GM21367 (cell line): ENCODE measurements around the gene RBMS3.
"Not testable (repeated sequence)": the region's sequence is repeated elsewhere in the genome, so short reads cannot be mapped to it uniquely, and the experiment has no call there.

ENCODE experiments used
- ATAC-seq: cut with Tn5 transposase; IDR thresholded peaks from one replicate; pipeline ENCODE4 v1.9.1; 2021; ENCODE audit not compliant: unreplicated experiment

The RBMS3 gene

GRCh38 chr3:29382409-29382808 lies 101.5 kb downstream of the RBMS3 start:
- ATAC-seq: no peak

- ATAC-seq: no peak
These were observed 102.0 kb downstream of the RBMS3 start for GRCh38 chr3:29382845-29383244.

DNA sequence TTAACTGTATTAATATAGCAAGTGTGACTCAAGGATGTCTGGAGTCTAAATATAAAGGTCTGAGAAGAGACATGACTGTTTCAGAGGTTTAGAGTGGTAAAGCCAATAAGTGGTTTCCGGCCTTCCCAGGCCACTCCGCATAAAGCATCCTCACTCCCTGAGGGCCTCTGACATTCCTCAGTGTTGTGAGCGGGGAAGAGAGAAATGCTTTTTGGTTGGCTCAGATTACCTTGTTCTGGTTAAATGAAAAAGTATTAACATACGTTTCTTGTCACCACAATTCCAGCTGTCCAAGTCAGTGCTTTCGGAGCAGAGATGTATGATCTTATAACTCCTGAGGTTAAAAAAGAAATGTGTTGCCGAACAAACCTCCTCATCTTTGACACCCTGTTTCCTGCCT lies 103.8 kb downstream of the RBMS3 start:
- no peak for ATAC-seq

DNA sequence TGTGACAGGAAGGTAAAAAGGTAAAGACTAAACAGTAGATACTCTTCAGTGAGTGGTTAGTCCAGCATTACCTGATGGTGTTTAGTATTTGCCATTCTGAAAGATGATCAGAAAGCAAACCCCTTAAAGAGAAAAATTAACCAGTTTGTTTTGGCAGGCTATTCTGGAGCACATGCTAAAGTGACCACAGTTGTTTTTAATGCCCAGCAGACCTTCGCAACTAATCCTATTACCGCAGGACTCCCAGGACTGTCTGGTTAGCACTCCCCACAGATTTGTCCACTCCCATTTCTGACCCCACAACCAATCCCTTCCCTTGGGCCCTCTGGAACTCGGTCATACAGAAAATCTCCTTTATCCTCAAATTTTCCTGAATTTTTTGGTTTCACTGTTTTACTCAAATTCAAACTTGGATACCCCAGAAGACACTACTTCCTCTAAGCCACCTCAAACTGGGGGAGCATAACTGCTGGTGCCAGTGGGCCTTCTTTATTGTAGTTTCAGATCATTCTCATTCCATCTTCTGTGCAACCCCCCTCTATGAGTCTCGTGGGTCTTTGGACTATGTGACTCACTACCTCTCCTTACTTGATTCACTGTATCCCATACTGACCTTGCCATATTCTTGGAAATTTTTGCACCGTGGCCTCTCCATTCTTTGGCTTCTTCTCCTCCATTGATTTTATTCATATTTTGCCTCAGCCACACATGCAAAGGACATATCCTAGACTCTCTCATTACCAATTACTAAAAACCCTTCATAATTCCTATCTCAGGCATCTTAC lies 104.4 kb downstream of the RBMS3 start:
- no peak for ATAC-seq

DNA sequence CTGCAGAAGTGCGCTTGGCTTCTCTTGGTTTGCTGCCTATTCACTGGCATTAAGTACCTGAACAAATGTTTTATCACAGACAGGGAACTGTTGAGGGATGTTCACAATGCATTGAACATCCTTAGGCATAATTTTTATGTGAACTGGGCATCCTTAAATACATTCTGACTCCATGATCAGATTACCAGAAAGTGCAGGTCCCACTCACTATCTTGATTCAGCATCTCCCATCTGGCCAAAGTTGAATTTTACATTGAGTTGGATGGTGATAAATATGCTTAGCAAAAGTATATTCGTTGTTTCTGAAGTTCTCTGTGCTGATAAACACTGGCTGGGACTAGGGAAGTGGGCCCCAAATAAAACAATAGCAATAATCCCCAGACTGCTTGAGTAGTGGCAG lies 108.5 kb downstream of the RBMS3 start:
- no peak for ATAC-seq

DNA sequence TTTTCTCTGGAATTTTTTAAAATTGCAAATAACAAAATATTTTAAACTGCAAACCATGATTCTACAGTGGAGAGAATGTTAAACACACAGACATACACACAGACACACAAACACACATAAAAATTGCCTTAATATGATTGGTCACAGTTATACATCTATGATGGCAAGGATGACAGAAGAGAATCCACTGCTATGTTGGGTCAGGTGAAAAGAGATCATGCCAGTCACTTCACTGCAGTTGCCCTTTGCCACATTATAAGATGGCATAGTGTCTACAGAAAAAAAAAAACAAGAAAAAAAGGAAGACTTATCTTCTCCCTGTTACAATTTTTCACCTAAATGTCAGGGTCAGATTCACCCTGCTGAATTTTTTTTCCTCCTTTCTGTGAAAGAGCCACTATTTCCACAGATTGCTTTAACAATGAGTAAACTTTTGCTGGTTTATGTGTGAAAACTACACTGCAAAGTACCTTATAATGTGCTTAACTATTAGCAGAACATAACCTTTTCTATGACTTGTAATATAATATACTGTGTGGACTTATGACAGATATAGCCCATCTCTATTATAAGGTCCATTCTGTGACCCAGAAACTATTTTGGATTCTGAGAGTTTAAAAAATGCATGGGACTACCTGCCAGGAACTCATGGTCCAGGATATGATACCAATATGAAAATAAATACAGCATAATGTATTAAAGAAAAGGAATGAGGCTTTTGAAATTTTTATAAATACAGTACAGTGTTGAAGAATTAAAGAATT lies 111.9 kb downstream of the RBMS3 start:
- no peak for ATAC-seq

- not testable (repeated sequence) for ATAC-seq
These were observed 113.1 kb downstream of the RBMS3 start for GRCh38 chr3:29393946-29394345.

GRCh38 chr3:29397406-29397805 lies 116.5 kb downstream of the RBMS3 start:
- ATAC-seq: no peak

DNA sequence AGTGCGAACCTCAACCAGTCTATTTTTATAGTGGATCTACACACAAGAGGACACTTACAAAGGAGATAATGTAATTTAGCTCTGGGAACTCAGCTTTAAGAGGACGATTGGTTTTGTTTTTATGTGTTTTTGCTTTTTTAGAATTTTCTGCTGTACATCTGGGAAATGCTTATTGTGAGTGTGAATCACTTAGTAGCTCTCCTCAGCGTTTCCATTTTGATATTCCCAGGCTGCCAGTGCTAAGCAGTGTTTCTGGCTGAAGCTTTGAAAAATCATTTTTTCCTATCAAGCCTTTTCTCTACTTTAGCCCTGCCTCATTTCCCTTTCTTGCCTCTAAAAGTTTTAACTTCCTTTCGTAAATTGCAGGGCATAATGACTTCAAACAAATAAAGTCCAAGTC lies 117.9 kb downstream of the RBMS3 start:
- ATAC-seq: no peak

GRCh38 chr3:29406291-29406832 lies 125.5 kb downstream of the RBMS3 start:
- no peak for ATAC-seq

DNA sequence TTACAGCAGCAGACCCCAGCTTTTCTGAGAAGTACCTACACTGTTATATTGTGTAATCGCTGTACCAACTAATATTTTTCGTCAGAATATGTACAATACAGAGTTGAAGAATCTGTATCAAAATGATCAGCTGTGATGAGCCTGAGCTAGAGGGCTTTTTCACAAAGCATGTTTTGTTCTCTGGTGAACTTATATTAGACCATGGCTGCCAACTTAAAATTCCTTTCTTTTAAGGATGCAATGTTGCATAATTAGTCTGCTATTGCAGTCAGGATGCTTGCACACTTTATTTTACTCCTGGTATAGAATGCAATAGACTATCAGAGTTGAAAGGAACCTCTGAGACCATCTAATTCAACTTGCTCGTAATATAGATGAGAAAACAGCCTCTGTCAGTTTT lies 127.8 kb downstream of the RBMS3 start:
- no peak for ATAC-seq

GRCh38 chr3:29409409-29409808 lies 128.5 kb downstream of the RBMS3 start:
- no peak for ATAC-seq

GRCh38 chr3:29410220-29410619 lies 129.3 kb downstream of the RBMS3 start:
- ATAC-seq: no peak

DNA sequence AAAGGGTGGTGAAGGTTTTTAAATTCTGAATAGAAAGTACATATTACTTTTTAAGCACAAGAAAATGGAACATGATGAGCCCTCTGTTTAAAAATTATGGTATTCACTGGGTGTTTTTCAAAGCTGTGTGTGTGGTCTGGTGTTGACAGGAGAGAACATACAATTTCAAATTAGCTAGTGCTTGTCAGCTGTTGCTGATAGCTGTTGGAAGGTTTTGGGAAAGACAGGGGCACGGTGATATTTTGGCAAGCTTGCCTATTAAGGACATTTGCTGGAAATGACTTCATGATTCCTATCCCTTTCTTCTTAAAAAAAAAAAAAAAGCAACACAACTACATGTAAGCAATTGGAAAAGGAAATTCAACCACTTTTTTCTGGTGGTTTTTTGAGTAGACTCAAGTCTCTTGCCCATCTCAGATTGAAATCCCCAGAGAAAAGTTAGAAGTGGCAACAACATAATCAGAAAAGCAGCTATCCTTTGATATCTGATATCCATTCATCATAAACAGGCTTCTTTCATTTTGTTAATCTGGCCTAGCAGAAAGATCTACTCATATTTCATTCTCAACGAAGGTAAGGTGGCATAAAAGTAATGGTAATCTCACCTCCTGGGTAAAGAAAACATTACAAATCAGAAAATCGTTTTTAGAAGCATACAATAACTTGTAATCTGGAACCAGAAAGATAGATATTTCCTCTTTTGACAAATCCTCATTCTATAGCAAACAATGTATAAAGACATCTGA lies 130.0 kb downstream of the RBMS3 start:
- no peak for ATAC-seq

DNA sequence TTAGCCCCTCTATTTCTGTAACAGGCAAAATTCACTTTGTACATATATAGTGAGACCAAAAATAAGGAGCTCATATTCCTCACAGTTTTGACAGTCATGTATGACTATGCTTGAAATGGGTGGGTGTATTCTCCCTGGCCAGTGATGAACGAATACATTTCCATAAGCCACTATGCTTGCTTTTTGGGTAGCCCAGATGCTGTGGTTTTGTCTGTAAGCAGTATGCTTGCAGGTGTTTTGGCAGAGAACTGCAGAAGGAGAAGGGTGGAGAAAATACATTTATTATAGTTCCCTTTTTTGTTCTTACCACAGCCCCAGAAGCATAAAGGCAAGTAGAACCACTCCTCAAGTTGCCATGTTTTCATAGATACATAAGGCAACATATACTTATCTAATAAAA lies 131.2 kb downstream of the RBMS3 start:
- ATAC-seq: no peak

DNA sequence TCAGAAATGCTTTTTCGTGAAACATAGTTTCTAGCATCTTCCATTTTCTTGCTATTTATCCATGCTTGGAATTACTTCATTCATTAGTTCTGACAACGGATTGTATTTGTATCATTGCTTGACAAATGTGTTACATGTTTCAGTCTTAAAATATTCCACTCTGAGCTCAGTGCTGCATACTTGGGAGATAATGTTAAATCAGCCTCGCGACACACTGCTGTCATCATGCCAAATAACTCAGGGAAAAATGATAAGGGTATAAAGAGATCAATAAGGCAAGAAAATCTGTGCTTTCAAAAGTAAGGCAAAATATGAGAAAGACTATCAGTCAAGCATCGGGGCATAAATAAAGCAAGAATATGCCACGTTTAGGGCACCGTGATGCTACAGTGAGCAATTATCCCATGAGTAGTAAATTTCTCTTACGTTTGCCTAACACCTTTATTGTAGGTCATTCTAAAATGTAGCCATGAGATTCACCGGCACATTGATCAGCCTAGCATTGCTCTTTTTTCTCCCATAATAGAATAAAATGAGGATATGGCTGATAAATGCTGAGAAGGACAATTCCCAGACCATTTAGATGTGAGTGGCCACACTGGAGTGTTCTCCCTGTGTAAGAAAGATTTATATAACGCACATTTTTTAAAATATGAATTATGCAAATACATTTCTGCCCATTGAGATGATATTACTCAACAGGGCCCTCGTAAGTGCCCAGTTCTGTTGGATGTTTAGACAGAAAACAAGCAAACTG lies 133.8 kb downstream of the RBMS3 start:
- ATAC-seq: no peak

- ATAC-seq: no peak
These were observed 134.8 kb downstream of the RBMS3 start for GRCh38 chr3:29415482-29416223.

- no peak for ATAC-seq
These were observed 135.6 kb downstream of the RBMS3 start for GRCh38 chr3:29416514-29416913.

- ATAC-seq: no peak
These were observed 139.2 kb downstream of the RBMS3 start for GRCh38 chr3:29420106-29420505.
